GM04504 (cell line): ENCODE data around the gene NRCAM.

Source experiments
- DNase-seq: peaks from one replicate; pipeline ENCODE4 v3.0.0-alpha.2; 2012; ENCODE audit warnings: low read depth

NRCAM gene

GRCh38 chr7:108308276-108308675 lies 148.0 kb downstream of the NRCAM start:
- DNase-seq: no peak

- no peak for DNase-seq
Measured at GRCh38 chr7:108307595-108307994, 148.6 kb downstream of the NRCAM start.

GRCh38 chr7:108307194-108307593 lies 149.0 kb downstream of the NRCAM start:
- DNase-seq: no peak

GRCh38 chr7:108303332-108303731 lies 152.9 kb downstream of the NRCAM start:
- no peak for DNase-seq

GRCh38 chr7:108301387-108301786 lies 154.8 kb downstream of the NRCAM start:
- DNase-seq: no peak

GRCh38 chr7:108299251-108299973 lies 156.8 kb downstream of the NRCAM start:
- no peak for DNase-seq

- DNase-seq: no peak
Measured at GRCh38 chr7:108296911-108297310, 159.3 kb downstream of the NRCAM start.

- DNase-seq: no peak
Measured at GRCh38 chr7:108294595-108294994, 161.6 kb downstream of the NRCAM start.

- no peak for DNase-seq
Measured at GRCh38 chr7:108293149-108293612, 163.1 kb downstream of the NRCAM start.

GRCh38 chr7:108292541-108292940 lies 163.7 kb downstream of the NRCAM start:
- no peak for DNase-seq

- no peak for DNase-seq
Measured at GRCh38 chr7:108291791-108292440, 164.3 kb downstream of the NRCAM start.

- no peak for DNase-seq
Measured at GRCh38 chr7:108291152-108291508, 165.1 kb downstream of the NRCAM start.

- no peak for DNase-seq
Measured at GRCh38 chr7:108290459-108291151, 165.6 kb downstream of the NRCAM start.

GRCh38 chr7:108289852-108290251 lies 166.4 kb downstream of the NRCAM start:
- no peak for DNase-seq

- DNase-seq: no peak
Measured at GRCh38 chr7:108287857-108288256, 168.4 kb downstream of the NRCAM start.

- no peak for DNase-seq
Measured at GRCh38 chr7:108286290-108286904, 169.8 kb downstream of the NRCAM start.

- no peak for DNase-seq
Measured at GRCh38 chr7:108285778-108286177, 170.5 kb downstream of the NRCAM start.

- no peak for DNase-seq
Measured at GRCh38 chr7:108285003-108285368, 171.2 kb downstream of the NRCAM start.

GRCh38 chr7:108284349-108285002 lies 171.8 kb downstream of the NRCAM start:
- no peak for DNase-seq

GRCh38 chr7:108283252-108283651 lies 173.0 kb downstream of the NRCAM start:
- no peak for DNase-seq

- no peak for DNase-seq
Measured at GRCh38 chr7:108282427-108282996, 173.7 kb downstream of the NRCAM start.

GRCh38 chr7:108280136-108280535 lies 176.1 kb downstream of the NRCAM start:
- no peak for DNase-seq
